Right lung (tissue), 10 donors: ENCODE results near the gene CYCS. TPM values are rescaled to one million over a fixed set of nuclear protein-coding genes. Genes with fewer than 3 reads are reported as not detected.

ENCODE experiments used
- DNase-seq, 2 donors: peaks; one replicate each; pipeline ENCODE4 v3.0.0-alpha.2; 2013
- long read RNA-seq, 8 donors: transcript quantifications; one replicate each; lab custom pipeline, GENCODE V29; 2026
- polyA plus RNA-seq, 5 donors: library from polyadenylated mRNA; unstranded; fragments of 120-200 nt; gene quantifications; one replicate each; pipeline versions ENCODE4 v1.2.1 to v1.2.3, GENCODE V29; 2013; ENCODE audit warnings: inconsistent platforms in 1 of 5, low replicate concordance in 1 of 5; ENCODE audit not compliant: insufficient read length in 5 of 5, insufficient read depth in 1 of 5

CYCS gene
- polyA plus RNA-seq: 10 to 100 TPM; 63.1 to 92.1 (median 68.2) TPM
- long read RNA-seq, donor 1, full-length matches to known transcripts: 46 of 55 reads
- long read RNA-seq, donor 1, partial matches to known transcripts: 9 of 55 reads
- long read RNA-seq, donor 1, other reads (novel, unspliced or antisense): 0 of 55 reads
- long read RNA-seq, donor 2, full-length matches to known transcripts: 36 of 36 reads
- long read RNA-seq, donor 2, partial matches to known transcripts: 0 of 36 reads
- long read RNA-seq, donor 2, other reads (novel, unspliced or antisense): 0 of 36 reads
- long read RNA-seq, donor 3, full-length matches to known transcripts: 48 of 58 reads
- long read RNA-seq, donor 3, partial matches to known transcripts: 10 of 58 reads
- long read RNA-seq, donor 3, other reads (novel, unspliced or antisense): 0 of 58 reads
- long read RNA-seq, donor 4, full-length matches to known transcripts: 21 of 21 reads
- long read RNA-seq, donor 4, partial matches to known transcripts: 0 of 21 reads
- long read RNA-seq, donor 4, other reads (novel, unspliced or antisense): 0 of 21 reads
- long read RNA-seq, donor 5, full-length matches to known transcripts: 74 of 82 reads
- long read RNA-seq, donor 5, partial matches to known transcripts: 8 of 82 reads
- long read RNA-seq, donor 5, other reads (novel, unspliced or antisense): 0 of 82 reads
- long read RNA-seq, donor 6, full-length matches to known transcripts: 68 of 73 reads
- long read RNA-seq, donor 6, partial matches to known transcripts: 5 of 73 reads
- long read RNA-seq, donor 6, other reads (novel, unspliced or antisense): 0 of 73 reads
- long read RNA-seq, donor 7, full-length matches to known transcripts: 30 of 30 reads
- long read RNA-seq, donor 7, partial matches to known transcripts: 0 of 30 reads
- long read RNA-seq, donor 7, other reads (novel, unspliced or antisense): 0 of 30 reads
- long read RNA-seq, donor 8, full-length matches to known transcripts: 32 of 32 reads
- long read RNA-seq, donor 8, partial matches to known transcripts: 0 of 32 reads
- long read RNA-seq, donor 8, other reads (novel, unspliced or antisense): 0 of 32 reads

DNA sequence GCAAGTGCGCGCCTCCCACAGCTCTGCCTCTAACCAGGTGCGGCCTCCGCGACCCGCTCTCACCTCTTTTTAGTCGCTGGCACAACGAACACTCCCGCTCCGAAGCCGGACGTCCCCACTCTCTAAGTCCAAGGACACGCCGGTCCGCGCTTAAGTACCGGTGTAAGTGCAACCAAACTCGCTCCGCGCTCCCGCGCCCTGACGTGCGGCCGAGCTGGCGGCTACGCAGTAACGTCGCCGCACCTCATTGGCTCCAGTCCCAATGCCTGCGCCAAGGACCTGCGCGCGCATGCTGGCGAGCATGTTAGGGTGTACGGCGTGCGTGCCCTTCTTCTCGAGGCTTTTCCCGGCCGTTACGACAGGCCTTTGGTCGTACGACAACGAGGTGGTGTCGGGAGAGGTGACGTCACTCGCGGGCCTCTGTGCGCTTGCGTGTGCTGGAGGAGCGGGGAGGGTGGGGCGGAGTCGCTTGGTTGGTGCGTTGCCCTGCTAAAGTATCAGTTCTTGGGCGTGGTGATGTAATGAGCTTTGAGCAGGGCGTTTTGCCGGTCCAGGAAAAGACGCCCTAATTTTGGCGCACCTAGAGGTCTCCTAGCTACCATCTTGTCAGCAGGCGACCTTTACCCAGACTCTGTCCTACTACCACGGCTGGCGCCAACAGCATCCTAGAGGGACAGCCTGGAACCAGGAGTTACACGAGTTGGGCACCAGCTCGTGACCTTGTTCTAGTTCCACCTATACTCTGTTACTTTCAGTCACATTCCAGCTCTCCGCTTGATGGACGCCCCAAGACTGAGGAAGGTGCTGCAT, at the start of gene CYCS:
TSS of gene CYCS (minus strand) at position 124 of the 810 bp plus-strand sequence. CDS start 1,141 bp downstream, outside the sequence.
- DNase-seq: peak; percentile 100

DNA sequence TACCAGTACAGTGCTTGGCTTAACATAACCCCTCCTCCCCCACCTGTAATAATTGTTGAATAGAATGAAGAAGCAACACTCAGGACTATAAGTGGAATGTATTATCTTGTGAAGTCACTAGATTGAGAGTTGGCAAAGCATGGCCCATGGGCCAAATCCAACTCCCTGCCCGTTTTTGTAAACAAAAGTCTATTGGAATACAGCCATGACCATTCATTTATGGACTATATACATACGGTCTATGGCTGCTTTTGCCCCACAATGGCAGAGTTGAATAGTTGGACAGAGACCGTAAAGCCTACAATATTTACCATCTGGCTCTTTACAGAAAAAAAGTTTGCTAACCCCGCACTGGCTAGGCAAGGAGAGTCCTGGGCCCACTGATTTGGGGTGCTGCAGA, 48.1 kb upstream of the CYCS start:
- no peak for DNase-seq

DNA sequence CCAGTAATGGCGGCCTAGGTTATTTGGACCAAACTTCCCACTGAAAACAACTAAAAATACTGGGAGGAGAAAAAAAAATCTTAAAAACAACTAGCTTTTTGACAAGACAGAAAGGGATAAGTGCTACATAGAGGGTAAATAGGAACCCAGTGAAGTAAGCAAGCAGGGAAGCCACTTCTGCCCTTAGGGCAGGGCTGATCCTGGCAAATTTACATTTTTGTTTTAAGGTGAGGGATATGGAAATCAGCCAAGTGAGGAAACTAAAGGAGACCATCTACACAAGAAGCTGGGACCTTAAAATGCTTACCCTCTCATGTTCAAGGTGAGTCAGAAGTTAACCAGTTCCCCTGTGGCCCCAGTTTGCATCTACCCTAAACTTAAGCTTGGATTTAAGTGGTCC, 46.5 kb upstream of the CYCS start:
- DNase-seq: no peak

DNA sequence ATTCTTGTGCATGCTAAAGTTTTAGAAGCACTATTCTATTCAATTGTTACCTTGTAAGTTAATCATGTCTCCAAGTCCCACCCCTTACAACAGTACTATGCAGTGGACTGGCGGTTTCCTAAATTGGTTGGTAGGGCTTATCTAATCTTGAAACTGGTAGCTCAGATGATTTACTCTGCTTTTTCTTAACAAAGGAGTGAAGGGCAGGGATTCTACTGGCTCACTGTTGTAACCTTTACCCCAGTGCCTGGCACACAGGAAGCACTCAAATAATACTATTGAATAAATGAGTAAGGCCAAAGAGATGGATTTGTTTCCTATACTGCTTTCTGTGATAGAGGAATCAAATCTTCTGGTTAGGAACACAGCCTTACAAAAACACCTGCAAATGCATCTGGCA, 46.0 kb upstream of the CYCS start:
- DNase-seq: no peak

DNA sequence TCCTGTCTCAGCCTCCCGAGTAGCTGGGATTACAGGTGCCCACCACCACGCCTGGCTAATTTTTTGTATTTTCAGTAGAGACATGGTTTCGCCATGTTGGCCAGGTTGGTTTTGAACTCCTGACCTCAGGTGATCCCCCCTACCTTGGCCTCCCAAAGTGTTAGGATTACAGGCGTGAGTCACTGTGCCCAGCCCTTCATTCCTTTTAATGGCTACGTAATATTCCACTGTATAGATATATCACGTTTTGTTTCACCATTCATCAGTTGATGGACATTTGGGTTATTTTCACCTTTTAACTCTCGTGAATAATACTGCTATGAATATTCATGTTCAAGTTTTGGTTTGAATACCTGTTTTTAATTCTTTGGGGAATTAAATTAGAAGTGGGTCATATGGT, 44.6 kb upstream of the CYCS start:
- DNase-seq: no peak

DNA sequence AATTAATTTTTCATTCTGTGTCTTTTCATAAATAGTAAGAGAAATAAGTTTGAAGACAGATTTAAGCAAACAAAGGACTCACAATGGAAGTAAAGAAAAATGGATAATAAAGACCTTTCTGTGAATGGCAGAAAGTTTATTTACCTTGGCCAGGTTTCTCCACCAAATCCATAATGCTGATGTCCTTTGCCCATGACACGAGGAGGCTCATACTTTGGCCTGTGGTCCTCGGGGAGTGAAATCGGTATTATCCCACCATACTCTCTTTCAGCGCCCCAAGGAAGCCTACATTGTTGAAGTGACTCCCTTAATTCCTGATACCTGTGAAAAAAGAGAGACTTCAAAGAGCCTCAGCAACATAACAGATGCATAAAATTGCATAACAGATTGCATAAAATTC, 43.1 kb upstream of the CYCS start:
- DNase-seq: no peak

DNA sequence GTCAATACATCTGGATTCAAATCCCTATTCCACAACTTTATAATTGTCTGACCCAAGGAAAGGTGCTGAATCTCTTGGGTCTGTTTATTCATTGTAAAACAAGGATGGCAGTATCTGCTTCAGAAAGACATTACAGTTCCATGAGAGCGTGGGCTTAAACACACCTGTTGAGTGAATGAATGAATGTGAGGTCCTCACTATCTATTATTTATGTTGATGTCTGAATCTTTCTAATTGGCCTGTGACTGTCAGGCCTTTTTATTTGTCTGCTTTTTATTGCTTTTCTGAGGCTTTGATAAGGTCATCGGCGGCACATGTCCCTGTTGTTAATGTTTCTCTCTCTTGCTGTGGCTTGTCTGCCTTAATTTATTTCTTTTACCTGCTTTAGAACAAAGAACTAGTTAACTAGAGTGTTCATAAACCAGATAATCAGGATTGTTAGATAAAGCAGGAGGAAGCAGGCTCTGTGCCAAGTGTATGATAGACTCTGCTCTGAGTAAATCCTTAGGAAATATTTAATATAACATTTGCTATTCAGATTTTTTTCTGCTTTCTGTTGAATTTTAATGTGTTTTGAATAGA, 42.3 kb upstream of the CYCS start:
- DNase-seq: no peak

DNA sequence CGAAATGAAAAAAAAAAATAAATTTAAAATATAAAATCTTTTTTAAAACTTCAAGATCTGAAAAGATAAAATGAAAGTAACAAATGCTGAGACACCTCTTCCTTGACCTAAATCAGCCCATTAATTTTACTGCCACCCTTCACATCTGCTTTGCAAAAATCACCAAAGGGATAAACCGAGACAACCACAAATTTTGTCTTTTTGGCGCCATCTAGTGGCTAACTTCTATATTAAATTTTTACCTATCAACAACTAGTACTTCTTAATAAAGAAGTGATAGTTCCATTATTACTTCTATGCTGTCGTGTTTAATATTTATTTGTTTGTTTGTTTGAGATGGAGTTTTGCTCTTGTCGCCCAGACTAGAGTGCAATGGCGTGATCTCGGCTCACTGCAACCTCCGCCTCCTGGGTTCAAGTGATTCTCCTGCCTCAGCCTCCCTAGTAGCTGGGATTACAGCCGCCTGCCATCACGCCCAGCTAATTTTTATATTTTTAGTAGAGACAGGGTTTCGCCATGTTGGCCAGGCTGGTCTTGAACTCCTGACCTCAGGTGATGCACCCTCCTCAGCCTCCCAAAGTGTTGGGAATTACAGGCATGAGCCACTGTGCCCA, 35.0 kb upstream of the CYCS start:
- DNase-seq: peak; percentile 24 to 32

DNA sequence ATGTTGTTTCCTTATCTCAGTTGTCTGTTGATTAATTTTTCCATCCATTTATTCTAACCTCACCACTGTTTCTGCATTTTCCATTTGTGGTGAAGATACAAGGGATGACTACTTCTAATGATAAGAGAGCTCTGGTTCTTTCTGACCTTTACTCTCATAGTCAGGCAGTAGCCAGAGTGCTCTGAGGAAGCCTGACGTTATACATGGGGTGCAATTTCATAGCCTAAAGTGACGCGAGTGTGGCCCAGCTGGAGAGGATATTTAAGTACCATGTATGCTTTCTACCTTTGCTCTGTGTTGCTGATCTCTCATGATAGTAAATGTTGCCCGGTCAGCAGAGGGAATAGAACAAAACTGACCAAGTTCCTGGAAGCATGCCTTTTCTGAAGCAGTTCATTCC, 33.9 kb upstream of the CYCS start:
- DNase-seq: no peak

DNA sequence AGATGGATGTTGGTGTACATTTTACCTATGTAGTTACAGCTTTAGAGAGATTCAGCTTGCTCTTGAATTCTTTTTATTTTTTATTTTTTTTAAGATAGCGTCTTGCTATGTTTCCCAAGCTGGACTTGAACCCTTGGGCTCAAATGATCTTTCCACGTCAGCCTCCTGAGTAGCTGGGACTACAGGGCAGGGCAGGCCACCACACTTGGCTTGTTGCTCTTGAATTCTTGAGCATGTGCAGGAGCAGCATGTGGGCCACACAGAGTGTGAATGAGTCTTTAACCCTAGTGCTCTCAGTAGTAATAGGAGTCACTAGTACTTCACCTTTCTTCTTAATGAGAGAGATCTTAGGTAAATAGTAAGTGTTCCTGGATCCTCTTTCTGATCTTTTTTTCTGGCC, 26.7 kb upstream of the CYCS start:
- DNase-seq: no peak

DNA sequence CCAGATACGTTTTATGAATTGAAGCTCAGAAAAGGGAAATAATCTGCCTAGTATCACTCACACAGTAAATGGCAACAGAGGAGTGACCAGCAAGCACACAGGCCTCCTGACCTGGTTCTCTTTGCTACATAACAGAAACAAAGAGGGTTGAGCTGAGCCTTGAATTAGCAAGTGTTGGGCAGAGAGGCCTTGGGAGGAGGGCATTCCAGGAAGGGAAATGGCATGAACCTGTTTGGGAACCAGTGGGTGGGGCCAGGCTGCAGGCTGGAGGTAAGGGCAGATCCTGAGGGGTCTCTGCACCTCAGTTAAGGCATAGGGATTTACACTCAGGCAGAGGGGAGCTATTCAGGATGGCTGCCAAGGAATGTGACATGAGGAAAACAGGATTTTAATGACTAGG, 24.8 kb upstream of the CYCS start:
- DNase-seq: no peak

DNA sequence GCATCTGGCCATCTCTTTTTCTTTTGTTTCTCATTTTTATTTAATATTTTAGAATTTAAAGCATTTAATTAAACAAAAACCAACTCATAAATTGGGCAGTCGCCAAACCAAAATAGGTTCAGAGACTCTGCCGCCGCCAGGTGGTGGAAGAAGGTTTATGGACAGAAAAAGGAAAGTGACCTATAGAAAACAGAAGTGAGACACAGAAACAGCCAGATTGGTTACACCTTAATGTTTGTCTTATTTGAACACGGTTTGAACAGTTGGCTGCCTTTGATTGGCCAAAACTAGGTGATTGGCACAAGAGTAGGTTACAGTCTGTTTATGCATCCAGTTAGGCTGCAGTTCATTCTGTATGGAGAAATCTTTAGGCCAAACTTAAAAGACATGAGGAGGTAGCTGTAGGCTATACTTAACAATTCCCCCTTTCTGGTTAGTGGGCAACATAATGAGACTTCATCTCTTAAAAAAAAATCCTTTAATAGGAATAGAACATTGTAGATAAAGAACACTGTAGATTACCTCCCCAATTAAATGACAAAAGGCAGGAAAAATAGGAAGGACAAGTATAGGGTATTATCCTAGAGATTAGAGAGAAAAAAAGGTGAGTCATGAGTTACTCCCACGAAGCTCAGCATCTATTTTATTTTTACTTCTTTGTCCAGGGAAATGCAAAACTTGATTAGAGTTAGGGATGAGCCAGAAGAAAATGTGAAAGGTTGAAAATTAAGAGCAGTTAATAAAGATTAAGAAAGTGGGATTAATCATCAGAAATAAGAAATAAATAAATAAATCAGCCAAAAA, 23.9 kb upstream of the CYCS start:
- DNase-seq: no peak

DNA sequence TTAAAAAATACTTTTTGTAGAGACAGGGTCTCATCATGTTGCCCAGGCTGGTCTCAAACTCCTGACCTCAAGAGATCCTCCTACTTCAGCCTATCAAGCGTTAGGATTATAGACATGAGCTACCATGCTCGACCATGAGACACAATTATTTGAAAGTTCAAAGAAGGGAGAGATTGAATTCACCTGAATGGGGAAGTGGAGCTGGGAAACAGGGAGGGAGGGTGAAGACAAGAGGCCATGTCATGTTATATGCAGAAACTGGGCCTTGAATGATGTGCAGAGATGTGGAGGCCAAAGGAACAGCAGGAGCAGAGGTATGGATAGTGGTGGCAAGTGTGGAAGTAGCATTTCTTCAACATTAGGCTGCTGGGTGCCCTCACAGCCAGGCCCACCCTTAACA, 18.7 kb upstream of the CYCS start:
- no peak for DNase-seq

DNA sequence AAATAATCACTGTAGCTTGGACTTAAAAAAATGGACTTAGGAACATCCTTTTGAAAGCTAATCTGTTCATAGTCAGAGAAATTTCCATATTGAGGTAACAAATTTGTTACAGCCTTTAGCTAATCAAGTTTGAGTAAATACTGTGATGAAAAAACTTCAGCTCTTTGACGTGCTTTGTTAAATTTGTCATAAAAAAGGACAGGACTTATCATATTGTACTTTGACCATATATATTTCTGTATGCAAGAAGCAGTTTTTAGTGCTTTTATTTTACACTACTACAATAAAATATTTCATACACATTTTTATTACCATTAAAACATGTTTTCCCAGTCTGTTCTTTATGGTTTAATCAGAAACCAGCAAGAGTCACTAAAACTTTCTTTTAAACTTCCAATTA, 14.5 kb upstream of the CYCS start:
- no peak for DNase-seq

DNA sequence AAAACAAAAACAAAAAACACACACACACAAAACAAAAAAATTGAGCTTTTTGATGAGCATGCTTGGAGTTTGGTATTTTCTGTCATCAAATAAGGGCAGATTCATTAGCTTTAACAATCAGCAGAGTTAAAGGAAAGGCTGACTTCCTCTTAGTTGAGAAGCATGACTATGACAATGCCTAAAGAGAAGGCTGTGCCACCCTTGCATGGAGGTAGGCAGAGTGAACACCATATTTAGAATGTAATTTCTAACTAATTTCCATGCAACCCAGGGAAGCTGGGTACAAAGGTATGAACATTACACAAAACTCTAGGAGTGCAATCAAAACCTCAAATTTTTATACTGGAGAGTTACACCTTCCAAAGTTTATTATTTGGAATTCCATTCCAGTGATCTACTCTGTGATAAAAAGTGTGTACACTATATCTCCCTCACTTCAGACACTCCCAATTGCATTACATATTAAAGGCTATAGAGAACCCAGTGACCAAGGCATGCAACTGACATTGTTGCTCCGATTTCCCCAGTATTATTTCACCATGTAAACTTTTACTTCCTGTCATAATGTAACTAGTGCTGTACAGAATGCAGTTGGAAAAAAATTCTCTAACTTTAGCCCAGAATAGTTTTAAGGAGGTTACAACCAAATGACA, 9.4 kb upstream of the CYCS start:
- DNase-seq: no peak

DNA sequence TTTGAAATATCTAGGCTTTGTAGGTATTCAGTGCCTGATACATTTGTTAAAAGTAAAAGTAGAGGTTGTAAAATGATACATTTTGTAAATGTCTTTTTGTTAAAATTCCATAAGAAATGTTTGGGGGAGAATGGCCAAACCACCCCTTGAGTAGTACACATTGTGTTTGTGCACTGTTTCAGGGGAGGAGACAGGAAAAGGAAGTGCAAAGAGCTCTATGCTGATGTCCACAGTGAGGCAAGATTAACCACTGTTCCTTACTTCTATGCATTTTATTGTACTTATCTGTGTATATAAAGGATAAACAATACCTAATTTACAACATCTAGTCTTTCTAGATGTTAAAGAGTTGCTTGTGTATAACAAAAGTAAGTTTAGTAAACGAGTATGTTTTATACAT, 7.4 kb upstream of the CYCS start:
- DNase-seq: no peak

DNA sequence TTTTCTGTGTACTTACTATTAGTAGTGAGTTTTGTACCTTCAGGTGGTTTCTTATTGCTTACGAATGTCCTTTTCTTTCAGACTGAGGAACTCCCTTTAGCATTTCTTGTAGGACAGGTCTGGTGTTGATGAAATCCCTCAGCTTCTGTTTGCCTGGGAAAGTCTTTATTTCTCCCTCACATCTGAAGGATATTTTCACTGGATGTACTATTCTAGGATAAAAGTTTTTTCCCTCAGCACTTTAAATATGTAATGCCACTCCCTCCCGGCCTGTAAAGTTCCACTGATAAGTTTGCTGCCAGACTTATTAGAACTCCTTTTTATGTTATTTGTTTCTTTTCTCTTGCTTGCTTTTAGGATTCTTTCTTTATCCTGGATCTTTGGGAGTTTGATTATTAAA, 1.7 kb upstream of the CYCS start:
- no peak for DNase-seq

DNA sequence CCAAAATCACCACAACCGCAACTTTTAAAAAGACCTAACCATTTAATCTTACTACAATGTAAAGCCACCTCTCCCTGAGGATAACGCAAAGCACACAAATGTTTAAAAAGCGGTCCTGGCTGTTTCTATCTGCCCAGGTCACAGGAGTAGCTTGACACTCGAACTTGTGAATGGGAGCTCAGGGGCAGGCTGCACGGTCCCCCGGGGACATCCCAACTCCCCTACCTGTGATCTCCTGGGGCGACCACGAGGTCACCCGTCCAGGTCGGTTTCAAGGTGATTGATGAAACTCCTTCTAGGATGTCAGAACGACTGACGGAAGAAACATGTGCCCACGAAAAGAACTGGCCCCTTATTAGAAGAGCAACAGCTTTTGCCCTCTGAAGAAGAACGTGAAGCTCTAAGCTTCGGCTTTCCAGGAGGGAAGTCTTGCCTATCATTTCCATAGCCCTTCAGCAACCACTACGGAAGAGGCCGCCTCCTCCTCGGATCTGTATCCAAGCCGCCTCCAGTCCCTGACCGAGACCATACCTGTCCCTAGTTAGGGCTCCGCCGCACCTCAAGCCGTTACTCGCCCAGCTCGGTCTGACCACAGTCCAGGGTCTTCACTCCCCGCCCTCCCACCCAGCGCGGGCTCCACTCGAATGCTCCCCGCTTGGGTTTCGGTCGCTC, 459 bp downstream of the CYCS start:
- DNase-seq: no peak

DNA sequence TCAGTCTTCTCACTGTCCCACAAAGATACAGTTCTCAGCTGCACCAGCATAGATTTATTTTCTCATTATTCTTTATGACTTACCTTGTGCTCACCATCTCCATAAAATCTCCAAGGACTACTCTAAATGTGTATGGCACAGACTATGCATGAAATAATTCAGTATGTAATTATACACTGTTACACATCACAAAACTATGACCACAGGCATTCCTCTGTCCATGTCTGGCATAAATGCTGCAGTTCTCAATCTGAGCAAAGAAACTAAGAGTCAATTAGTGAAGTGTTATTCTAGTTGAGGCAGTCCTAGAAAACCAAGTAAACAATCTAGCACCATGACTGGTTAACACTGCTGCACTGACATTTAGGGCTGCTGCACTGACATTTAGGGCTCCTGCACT, 2.7 kb downstream of the CYCS start:
- DNase-seq: no peak
